Muscle of leg (tissue), 16 donors: Measurements from ENCODE around the gene SPRR2G. TPM values are rescaled to one million over a fixed set of nuclear protein-coding genes. Genes with fewer than 3 reads are reported as not detected.
"Not testable (repeated sequence)": the region's sequence is repeated elsewhere in the genome, so short reads cannot be mapped to it uniquely, and the experiment has no call there.

Source experiments
- DNase-seq: peaks from one replicate; pipeline ENCODE4 v3.0.0; 2013
- H3K27ac ChIP-seq: one replicate; pipeline ENCODE4 v1.5.1; 2013; ENCODE audit warnings: mild to moderate bottlenecking, low read length, control low read depth
- H3K27me3 ChIP-seq: one replicate; pipeline ENCODE4 v1.6.1; 2013; ENCODE audit warnings: low read length; ENCODE audit not compliant: control insufficient read depth, insufficient read depth
- H3K36me3 ChIP-seq: one replicate; pipeline ENCODE4 v1.6.1; 2013; ENCODE audit warnings: low read length; ENCODE audit not compliant: control insufficient read depth, insufficient read depth
- H3K4me1 ChIP-seq: one replicate; pipeline ENCODE4 v1.6.1; 2013; ENCODE audit warnings: low read length; ENCODE audit not compliant: control insufficient read depth, insufficient read depth
- H3K4me3 ChIP-seq: one replicate; pipeline ENCODE4 v1.5.1; 2013; ENCODE audit warnings: low read length, control low read depth
- H3K9me3 ChIP-seq: replicated peaks from 2 replicates; pipeline ENCODE4 v1.6.1; 2013; ENCODE audit warnings: low read depth, low read length; ENCODE audit not compliant: control insufficient read depth
- WGBS: methylation state at CpG from one replicate; pipeline ENCODE4 v1.1.5; 2013; ENCODE audit warnings: missing lambda C conversion rate; ENCODE audit not compliant: insufficient coverage; 5-methylcytosine and 5-hydroxymethylcytosine counted together
- long read RNA-seq, 11 donors: transcript quantifications; one replicate each; lab custom pipeline, GENCODE V29; 2026
- polyA plus RNA-seq, 8 donors: library from polyadenylated mRNA; unstranded; fragments of 120-200 nt; gene quantifications; one replicate each; pipeline versions ENCODE4 v1.2.1 to v1.2.3, GENCODE V29; 2013; ENCODE audit warnings: inconsistent platforms in 1 of 8, low replicate concordance in 1 of 8; ENCODE audit not compliant: insufficient read length in 8 of 8, insufficient read depth in 1 of 8
- total RNA-seq: library from RNA; stranded (reverse); fragments of 120-200 nt; gene quantifications from one replicate; pipeline ENCODE4 v1.2.4, GENCODE V29; 2013

SPRR2G gene
- not detected for total RNA-seq
- not detected for polyA plus RNA-seq
- long read RNA-seq, donor 1 = 0 reads
- long read RNA-seq, donor 2 = 0 reads
- long read RNA-seq, donor 3 = 0 reads
- long read RNA-seq, donor 4 = 0 reads
- long read RNA-seq, donor 5 = 0 reads
- long read RNA-seq, donor 6 = 0 reads
- long read RNA-seq, donor 7 = 0 reads
- long read RNA-seq, donor 8 = 0 reads
- long read RNA-seq, donor 9 = 0 reads
- long read RNA-seq, donor 10 = 0 reads
- long read RNA-seq, donor 11 = 0 reads

DNA sequence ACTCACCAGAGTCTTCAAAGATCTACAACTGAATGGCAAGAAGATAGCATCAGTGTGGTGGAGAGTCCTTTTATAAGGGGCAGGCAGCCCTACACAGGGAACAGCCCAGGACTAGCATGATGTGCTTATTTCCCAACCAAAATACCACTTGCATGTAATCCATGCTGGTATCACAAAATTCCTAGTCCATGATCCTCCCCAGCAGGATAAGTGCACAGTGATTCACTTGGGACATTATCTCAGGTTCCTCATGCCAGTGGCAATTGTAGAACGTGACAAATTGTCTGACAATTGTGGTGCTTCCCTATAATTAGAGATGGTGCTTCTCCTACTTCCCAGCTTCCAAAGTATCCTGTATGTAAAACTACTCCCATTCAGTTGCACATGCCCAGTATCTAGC is at the start of gene SPRR2G:
Gene SPRR2G (minus strand): TSS at position 45 of the 400 bp plus-strand sequence. CDS start 780 bp downstream, outside the sequence.
- Histone ChIP-seq H3K27ac (no peak within 1 kb of the TSS), H3K4me3 (no peak within 1 kb of the TSS), H3K4me1 (no peaks in the 10 kb centered on the region), H3K27me3 (no peaks in the 10 kb centered on the region), H3K36me3 (no peaks in the 10 kb centered on the region), H3K9me3 (no peaks in the 10 kb centered on the region)
- WGBS = no CpG with 5 or more reads among the region's 1 CpG
- no peak for DNase-seq

DNA sequence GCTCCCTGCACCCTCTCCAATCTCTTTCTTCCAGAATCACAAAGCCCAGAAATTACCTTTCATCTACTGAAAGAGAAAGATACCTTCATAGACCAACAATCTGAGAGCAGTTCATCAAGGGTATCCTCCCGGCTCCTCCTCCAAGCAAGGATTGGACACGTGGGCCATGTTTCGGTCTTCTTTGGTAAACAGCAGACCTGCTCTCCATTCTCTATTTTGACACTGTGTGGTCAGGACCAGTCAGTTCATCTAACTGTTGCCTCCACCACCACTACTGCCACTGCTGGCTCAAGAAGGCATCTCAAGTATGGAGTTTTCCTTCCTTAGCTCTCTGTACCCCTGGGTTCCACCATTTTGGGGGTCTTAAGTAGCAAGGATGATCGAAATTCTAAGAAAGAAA is 44.5 kb upstream of the SPRR2G start:
- WGBS = 82% methylated on average over 3 of the region's 4 CpGs
- H3K4me1 ChIP-seq = no peaks in the 10 kb centered on the region
- peaks cover 2% of the 10 kb centered on the region for H3K27me3 ChIP-seq
- H3K36me3 ChIP-seq = no peaks in the 10 kb centered on the region
- no peak for DNase-seq
- no peaks in the 10 kb centered on the region for H3K9me3 ChIP-seq
- no peak overlapping the region for H3K27ac ChIP-seq
- H3K4me3 ChIP-seq = no peak overlapping the region

DNA sequence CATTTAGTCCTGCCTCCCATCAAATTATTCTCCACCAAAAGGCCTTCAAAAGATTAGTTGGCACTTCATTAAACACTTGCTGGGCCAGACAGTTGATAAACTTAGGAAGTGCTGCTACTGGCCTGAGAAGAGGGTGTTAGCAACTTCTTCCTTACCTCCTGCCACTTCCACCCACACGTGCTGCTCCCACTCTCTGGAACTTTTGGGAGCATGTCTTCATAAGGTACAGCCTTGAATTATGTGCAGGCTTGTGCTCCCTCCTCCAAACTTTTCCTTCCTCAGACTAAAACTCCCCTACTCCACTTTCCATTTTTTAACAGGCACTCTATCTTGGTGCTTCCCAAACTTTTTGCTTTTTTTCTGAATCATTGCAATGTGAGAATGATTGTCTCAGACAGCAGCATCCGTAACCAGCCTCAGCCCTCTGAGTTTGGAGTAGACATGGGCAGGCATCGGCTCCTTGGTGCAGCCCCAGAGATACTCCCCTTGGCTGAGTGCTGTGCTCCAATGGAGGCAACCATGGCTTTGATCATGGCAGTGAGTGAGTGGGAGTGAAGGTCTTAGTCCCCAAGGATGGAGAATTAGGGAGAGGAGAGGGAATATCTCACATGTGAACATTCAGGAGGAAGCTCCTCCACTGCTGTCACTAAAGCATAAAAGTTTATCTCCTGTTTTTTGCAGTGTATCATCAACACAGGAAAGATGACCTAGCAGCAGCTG is 43.8 kb upstream of the SPRR2G start:
- peaks cover 2% of the 10 kb centered on the region for H3K27me3 ChIP-seq

DNA sequence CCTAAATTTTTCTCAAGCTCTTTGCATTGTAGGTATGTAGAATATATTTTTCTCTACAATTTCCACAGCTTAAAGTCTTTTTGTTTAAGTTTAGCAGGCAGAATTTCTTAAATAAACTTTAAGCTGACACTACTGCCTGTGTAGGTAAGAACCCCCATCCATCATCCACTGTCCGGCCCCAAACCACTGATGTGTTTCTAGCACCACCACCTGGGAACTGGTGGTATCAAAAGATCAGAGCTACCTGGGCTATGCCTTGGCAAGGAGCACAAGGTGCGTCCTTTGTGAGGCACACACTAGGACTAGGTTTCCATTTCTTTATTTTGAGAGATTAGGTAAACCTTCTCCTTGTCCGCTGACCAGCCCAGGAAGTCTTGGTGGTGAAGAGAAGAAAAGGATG is 42.0 kb upstream of the SPRR2G start:
- no peak for DNase-seq
- H3K27ac ChIP-seq = no peak overlapping the region
- H3K4me1 ChIP-seq = no peaks in the 10 kb centered on the region
- H3K36me3 ChIP-seq = no peaks in the 10 kb centered on the region
- peaks cover 2% of the 10 kb centered on the region for H3K27me3 ChIP-seq
- 32% methylated on average over 2 of the region's 3 CpGs for WGBS
- no peaks in the 10 kb centered on the region for H3K9me3 ChIP-seq
- H3K4me3 ChIP-seq = no peak overlapping the region

More for the DNA sequence above, 43.8 kb upstream of the SPRR2G start:
- WGBS = 61% methylated on average over 3 of the region's 3 CpGs
- Histone ChIP-seq H3K36me3 (no peaks in the 10 kb centered on the region), H3K27ac (no peak overlapping the region), H3K4me3 (no peak overlapping the region), H3K9me3 (no peaks in the 10 kb centered on the region), H3K4me1 (no peaks in the 10 kb centered on the region)
- DNase-seq = no peak

GRCh38 chr1:153190373-153190772 is 39.7 kb upstream of the SPRR2G start:
- Histone ChIP-seq H3K4me3 (no peak overlapping the region), H3K27ac (no peak overlapping the region), H3K4me1 (no peaks in the 10 kb centered on the region), H3K9me3 (no peaks in the 10 kb centered on the region), H3K36me3 (no peaks in the 10 kb centered on the region), H3K27me3 (peaks cover 2% of the 10 kb centered on the region)
- 10% methylated on average over 3 of the region's 3 CpGs for WGBS
- DNase-seq = no peak

DNA sequence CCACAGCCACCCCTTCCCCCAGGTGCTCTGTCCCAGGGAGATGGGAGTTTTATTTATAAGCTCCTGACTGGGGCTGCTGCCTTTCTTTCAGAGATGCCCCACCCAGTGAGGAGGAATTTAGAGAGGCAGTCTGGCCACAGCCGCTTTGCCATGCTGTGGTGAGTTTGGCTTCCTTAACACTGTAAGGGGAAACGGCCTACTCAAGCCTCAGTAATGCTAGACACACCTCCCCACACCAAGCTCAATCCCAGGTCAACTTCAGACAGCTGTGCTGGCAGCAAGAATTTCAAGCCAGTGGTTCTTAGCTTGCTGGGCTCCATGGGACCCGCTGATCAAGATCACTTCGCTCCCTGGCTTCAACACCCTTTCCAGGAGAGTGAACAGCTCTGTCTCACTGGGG is 37.6 kb upstream of the SPRR2G start:
- WGBS = 77% methylated on average over 2 of the region's 4 CpGs
- not testable (repeated sequence) for H3K36me3 ChIP-seq, H3K4me1 ChIP-seq, H3K4me3 ChIP-seq, H3K27me3 ChIP-seq, H3K9me3 ChIP-seq, H3K27ac ChIP-seq, DNase-seq

- Histone ChIP-seq H3K27me3 (no peaks in the 10 kb centered on the region), H3K9me3 (no peaks in the 10 kb centered on the region), H3K4me3 (no peak overlapping the region), H3K36me3 (no peaks in the 10 kb centered on the region), H3K4me1 (no peaks in the 10 kb centered on the region), H3K27ac (no peak overlapping the region)
- DNase-seq = no peak
- WGBS = no CpG with 5 or more reads among the region's 4 CpGs
Measured at GRCh38 chr1:153180556-153180955, 29.9 kb upstream of the SPRR2G start.

- Histone ChIP-seq H3K4me3 (no peak overlapping the region), H3K9me3 (no peaks in the 10 kb centered on the region), H3K36me3 (no peaks in the 10 kb centered on the region), H3K27me3 (no peaks in the 10 kb centered on the region), H3K27ac (no peak overlapping the region), H3K4me1 (no peaks in the 10 kb centered on the region)
- DNase-seq = no peak
Measured at GRCh38 chr1:153178922-153179321, 28.2 kb upstream of the SPRR2G start.

GRCh38 chr1:153174624-153175023 is 23.9 kb upstream of the SPRR2G start:
- no peaks in the 10 kb centered on the region for H3K36me3 ChIP-seq

GRCh38 chr1:153168686-153169085 is 18.0 kb upstream of the SPRR2G start:
- DNase-seq = no peak
- Histone ChIP-seq H3K27ac (no peak overlapping the region), H3K4me3 (no peak overlapping the region), H3K27me3 (no peaks in the 10 kb centered on the region), H3K9me3 (no peaks in the 10 kb centered on the region), H3K36me3 (no peaks in the 10 kb centered on the region), H3K4me1 (no peaks in the 10 kb centered on the region)
- 100% methylated on average over 1 of the region's 2 CpGs for WGBS

More at GRCh38 chr1:153174624-153175023, 23.9 kb upstream of the SPRR2G start:
- no peaks in the 10 kb centered on the region for H3K4me1 ChIP-seq
- H3K27ac ChIP-seq = no peak overlapping the region
- H3K9me3 ChIP-seq = no peaks in the 10 kb centered on the region
- DNase-seq = no peak
- H3K27me3 ChIP-seq = no peaks in the 10 kb centered on the region
- H3K4me3 ChIP-seq = no peak overlapping the region
